Type B pancreatic cell (in vitro differentiated cells): ENCODE measurements around the gene MT1B. TPM values are rescaled to one million over a fixed set of nuclear protein-coding genes. Genes with fewer than 3 reads are reported as not detected.

ENCODE experiments used
- DNase-seq: peaks from one replicate; pipeline ENCODE4 v3.0.0; 2021; ENCODE audit warnings: mixed read lengths; ENCODE audit not compliant: unreplicated experiment; ENCODE audit errors: extremely low spot score
- H3K27ac Mint-ChIP-seq: 2 replicates; pipeline ENCODE4 v1.8.0; 2021; ENCODE audit warnings: mild to moderate bottlenecking, mixed read lengths
- H3K27me3 Mint-ChIP-seq: 2 replicates; pipeline ENCODE4 v1.8.0; 2021; ENCODE audit warnings: mixed read lengths
- H3K36me3 Mint-ChIP-seq: 2 replicates; pipeline ENCODE4 v1.8.0; 2021; ENCODE audit warnings: mixed read lengths
- H3K4me1 Mint-ChIP-seq: one replicate; pipeline ENCODE4 v1.8.0; 2021; ENCODE audit warnings: mixed read lengths; ENCODE audit not compliant: unreplicated experiment
- H3K4me3 Mint-ChIP-seq: 2 replicates; pipeline ENCODE4 v1.8.0; 2021; ENCODE audit warnings: mild to moderate bottlenecking, mixed read lengths
- H3K9me3 Mint-ChIP-seq: 2 replicates; pipeline ENCODE4 v1.8.0; 2021; ENCODE audit warnings: mixed read lengths
- total RNA-seq: library from RNA; stranded (reverse); gene quantifications from 2 replicates; pipeline ENCODE4 v1.2.1, GENCODE V29; 2021; ENCODE audit warnings: low replicate concordance
- TF ChIP-seq, protein P1 (sequence below): fragments of 200-600 bp; sonication (generic); conservative IDR thresholded peaks from 2 replicates; pipeline ENCODE4 v1.5.0; 2021; ENCODE audit warnings: antibody characterized with exemption, mild to moderate bottlenecking

The MT1B gene
- total RNA-seq, 1 donor from 2014 or later = not detected

DNA sequence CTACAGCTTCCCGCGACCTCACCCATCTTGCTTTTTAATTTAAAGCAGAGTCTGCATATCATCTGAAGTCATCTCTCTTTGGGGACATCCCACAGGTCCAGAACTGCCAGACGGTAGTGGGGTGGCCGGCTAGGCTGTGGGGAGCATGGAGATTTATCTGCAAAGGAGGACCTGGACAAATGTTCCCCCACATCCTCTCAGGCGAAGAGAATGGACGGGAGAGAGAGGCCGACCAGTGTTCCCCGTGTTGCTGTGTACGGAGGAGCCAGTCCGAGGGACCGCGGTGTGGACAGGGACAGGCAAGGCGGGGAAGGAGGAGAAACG lies 19.9 kb upstream of the MT1B start:
- H3K9me3 Mint-ChIP-seq = no peaks in the 10 kb centered on the region
- H3K27ac Mint-ChIP-seq = no peak overlapping the region
- TF ChIP-seq, protein P1, sequence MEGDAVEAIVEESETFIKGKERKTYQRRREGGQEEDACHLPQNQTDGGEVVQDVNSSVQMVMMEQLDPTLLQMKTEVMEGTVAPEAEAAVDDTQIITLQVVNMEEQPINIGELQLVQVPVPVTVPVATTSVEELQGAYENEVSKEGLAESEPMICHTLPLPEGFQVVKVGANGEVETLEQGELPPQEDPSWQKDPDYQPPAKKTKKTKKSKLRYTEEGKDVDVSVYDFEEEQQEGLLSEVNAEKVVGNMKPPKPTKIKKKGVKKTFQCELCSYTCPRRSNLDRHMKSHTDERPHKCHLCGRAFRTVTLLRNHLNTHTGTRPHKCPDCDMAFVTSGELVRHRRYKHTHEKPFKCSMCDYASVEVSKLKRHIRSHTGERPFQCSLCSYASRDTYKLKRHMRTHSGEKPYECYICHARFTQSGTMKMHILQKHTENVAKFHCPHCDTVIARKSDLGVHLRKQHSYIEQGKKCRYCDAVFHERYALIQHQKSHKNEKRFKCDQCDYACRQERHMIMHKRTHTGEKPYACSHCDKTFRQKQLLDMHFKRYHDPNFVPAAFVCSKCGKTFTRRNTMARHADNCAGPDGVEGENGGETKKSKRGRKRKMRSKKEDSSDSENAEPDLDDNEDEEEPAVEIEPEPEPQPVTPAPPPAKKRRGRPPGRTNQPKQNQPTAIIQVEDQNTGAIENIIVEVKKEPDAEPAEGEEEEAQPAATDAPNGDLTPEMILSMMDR = no peak
- no peak for DNase-seq
- peak overlapping the region; percentile 85 for H3K4me3 Mint-ChIP-seq
- H3K36me3 Mint-ChIP-seq = no peaks in the 10 kb centered on the region
- H3K27me3 Mint-ChIP-seq = peaks cover 88% of the 10 kb centered on the region
- peaks cover 7% of the 10 kb centered on the region for H3K4me1 Mint-ChIP-seq

DNA sequence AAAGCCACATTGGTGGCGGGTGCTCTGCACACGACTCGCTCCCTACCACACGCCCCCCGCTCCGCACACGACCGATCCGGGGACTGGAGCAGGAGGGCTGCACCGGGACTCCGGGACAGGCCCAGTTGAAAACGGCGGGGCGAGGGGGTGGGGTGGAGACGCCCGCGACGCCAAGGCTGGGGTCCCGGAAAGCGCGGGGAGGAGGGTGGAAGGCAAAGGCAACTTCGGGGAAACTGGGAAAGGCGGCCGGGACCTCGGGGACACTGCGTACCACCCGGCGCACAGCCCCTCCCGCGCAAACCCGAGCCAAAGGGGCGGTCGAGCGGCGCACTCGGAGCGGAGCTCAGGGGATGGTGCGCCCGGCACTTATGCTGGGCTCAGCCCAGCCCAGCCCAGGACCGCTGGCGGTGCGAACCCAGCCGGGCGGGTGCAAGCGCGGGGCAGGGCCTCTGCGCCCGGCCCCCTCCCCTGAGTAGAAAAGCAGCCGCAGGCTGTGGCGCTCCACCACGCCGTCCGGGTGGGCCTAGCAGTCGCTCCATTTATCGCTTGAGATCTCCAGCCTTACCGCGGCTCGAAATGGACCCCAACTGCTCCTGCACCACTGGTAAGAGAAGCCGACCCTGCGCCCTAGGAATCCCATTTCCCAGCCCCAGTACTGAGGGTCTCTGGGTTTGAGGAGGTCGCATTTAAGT lies 19.4 kb upstream of the MT1B start, which contains the start of gene MT1M:
Gene MT1M (plus strand): TSS at position 504 of the 692 bp plus-strand sequence. CDS start 73 bp downstream, at position 577.
- no peaks in the 10 kb centered on the region for H3K36me3 Mint-ChIP-seq
- peak within 1 kb of the TSS; percentile 85 for H3K4me3 Mint-ChIP-seq
- peaks cover 7% of the 10 kb centered on the region for H3K4me1 Mint-ChIP-seq
- DNase-seq = no peak
- H3K27me3 Mint-ChIP-seq = peaks cover 88% of the 10 kb centered on the region
- H3K9me3 Mint-ChIP-seq = no peaks in the 10 kb centered on the region
- no peak within 1 kb of the TSS for H3K27ac Mint-ChIP-seq
- TF ChIP-seq, protein P1 = no peak

DNA sequence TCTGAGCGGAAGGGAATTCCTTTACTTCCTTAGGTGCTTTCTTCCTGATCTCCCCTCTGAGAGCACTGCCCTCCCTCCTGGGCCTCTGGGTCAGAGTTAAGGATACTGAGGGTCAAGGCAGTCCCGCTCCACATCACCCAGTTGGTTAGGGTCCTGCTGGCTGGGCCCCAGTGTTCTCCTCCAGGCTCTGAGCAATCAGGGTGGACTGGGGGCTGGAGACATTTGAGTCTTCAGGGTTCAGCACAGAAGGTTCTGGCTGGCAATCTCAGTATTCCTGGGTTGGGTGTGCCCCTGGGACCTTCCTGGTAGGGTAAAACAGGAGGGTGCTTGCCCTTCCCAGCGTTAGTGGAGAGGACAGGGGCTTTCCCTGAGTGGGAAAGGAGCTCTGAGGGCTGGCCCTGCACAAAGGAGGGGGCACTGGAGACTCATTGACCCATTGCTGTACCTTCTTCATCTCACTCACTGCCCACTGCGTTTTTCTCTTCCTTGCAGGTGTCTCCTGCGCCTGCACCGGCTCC lies 18.8 kb upstream of the MT1B start:
- TF ChIP-seq, protein P1 = no peak

DNA sequence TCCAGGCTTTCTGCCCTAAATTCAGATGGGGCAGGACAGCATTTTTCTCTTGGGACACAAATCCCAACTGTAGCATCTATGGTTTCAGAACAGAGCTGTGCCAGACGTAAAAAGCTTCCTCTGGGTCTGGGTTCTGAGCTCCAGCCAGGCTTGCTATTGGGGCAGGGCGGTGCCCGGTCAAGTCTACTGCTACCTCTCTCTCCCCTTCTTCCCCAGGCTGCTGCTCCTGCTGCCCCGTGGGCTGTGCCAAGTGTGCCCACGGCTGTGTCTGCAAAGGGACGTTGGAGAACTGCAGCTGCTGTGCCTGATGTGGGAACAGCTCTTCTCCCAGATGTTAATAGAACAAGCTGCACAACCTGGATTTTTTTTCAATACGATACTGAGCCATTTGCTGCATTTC lies 18.2 kb upstream of the MT1B start:
- Mint-ChIP-seq H3K27ac (no peak overlapping the region), H3K36me3 (no peaks in the 10 kb centered on the region)
- TF ChIP-seq, protein P1 = no peak

More for the DNA sequence above, 18.8 kb upstream of the MT1B start:
- Mint-ChIP-seq H3K36me3 (no peaks in the 10 kb centered on the region), H3K27ac (no peak overlapping the region), H3K27me3 (peaks cover 93% of the 10 kb centered on the region), H3K9me3 (no peaks in the 10 kb centered on the region), H3K4me3 (peak overlapping the region; percentile 67), H3K4me1 (peaks cover 10% of the 10 kb centered on the region)
- DNase-seq = no peak

GRCh38 chr16:56634715-56635440 lies 16.8 kb upstream of the MT1B start:
- DNase-seq = no peak
- Mint-ChIP-seq H3K27ac (no peak overlapping the region), H3K9me3 (no peaks in the 10 kb centered on the region), H3K4me3 (peak overlapping the region; percentile 29), H3K4me1 (peaks cover 9% of the 10 kb centered on the region), H3K36me3 (no peaks in the 10 kb centered on the region), H3K27me3 (peaks cover 96% of the 10 kb centered on the region)
- TF ChIP-seq, protein P1 = no peak

More for the DNA sequence above, 18.2 kb upstream of the MT1B start:
- Mint-ChIP-seq H3K4me1 (peaks cover 11% of the 10 kb centered on the region), H3K9me3 (no peaks in the 10 kb centered on the region), H3K27me3 (peaks cover 96% of the 10 kb centered on the region), H3K4me3 (no peak overlapping the region)
- no peak for DNase-seq
